GM21723 (cell line): ENCODE results near the gene DUSP15.
"Not testable (repeated sequence)": the region's sequence is repeated elsewhere in the genome, so short reads cannot be mapped to it uniquely, and the experiment has no call there.

Experiments used
- ATAC-seq: cut with Tn5 transposase; IDR thresholded peaks from one replicate; pipeline ENCODE4 v1.9.1; 2021; ENCODE audit warnings: mild to moderate bottlenecking, moderate library complexity; ENCODE audit not compliant: unreplicated experiment

DUSP15 gene, protein sequence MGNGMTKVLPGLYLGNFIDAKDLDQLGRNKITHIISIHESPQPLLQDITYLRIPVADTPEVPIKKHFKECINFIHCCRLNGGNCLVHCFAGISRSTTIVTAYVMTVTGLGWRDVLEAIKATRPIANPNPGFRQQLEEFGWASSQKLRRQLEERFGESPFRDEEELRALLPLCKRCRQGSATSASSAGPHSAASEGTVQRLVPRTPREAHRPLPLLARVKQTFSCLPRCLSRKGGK

DNA sequence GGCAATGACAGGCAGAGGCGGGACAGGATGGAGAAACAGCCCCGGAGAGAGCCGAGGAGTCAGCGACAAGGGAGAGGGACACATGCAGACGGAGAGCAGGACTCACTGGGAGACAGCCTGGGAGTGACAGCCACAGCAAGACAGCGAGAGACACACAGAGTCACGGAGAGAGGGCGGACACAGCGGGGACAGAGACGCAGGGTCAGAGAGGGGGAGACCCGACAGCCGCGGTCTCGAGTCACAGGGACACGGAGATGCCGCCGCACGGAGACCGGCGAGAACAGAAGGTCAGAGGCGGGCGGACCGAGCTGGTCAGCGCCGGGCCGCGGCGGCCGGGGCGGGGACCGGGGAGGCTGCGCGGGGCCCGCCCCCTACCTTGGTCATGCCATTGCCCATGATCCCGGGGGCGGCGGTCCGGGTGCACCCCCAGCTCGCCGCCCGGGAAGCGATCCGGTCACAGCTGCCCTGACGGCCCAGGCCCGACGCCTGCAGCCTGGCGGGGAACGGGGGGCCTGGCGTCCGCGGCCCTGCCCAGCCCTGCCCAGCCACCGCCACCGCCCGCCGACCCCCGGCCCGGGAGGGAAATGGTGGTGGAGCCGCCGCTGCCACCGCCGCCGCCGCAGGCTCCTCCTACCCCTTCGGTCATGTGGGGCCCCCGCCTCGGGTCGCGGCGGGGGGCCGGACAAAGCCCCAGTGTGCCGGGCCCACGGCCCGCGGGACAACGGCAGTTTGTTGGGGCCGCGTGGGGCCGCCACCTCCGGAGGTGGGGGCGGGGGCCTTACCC is at the start of gene DUSP15, which contains the start of gene TTLL9:
Gene DUSP15, minus strand, starts transcription at position 586 of the 784 bp plus-strand sequence. Its CDS starts 190 bp downstream, at position 396.
Gene TTLL9, plus strand, starts transcription at position 693 of the 784 bp plus-strand sequence. CDS start 493 bp downstream, outside the sequence.
- ATAC-seq, result no peak

DNA sequence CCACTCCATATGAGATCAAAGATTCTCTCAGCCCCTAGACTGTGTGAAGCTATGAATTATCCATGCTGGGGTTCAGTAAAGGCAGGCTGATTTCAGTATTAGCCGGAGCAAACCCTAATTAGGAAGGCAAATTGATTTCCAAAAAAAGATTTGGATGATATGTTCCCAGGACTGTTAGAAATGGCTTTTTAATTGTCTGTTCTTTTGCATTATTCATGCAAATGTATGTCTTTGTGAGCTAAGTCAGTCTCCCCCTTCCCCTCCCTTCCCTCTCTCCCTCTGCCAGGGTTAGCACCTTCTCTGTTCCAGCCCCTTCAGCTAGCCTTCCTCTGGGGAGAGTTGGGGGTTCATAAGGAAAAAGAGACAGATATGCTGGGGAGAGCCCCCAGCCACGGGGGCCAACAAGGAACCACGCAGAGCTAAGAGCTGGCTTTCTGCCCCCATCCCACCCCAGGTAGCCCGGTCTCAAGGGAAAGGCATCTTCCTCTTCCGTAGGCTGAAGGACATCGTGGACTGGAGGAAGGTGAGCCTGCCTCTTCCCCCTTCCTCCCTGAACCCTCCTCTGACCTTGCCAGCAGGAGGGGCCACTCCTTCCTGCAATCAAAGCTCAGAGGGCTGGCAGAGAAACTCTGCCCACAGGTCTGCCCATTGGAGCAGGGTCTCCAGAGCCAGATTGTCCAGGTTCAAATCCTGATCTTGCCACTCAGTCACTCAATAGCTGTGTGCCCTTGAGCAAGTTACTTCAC is 49.3 kb upstream of the DUSP15 start:
- ATAC-seq, result no peak

DNA sequence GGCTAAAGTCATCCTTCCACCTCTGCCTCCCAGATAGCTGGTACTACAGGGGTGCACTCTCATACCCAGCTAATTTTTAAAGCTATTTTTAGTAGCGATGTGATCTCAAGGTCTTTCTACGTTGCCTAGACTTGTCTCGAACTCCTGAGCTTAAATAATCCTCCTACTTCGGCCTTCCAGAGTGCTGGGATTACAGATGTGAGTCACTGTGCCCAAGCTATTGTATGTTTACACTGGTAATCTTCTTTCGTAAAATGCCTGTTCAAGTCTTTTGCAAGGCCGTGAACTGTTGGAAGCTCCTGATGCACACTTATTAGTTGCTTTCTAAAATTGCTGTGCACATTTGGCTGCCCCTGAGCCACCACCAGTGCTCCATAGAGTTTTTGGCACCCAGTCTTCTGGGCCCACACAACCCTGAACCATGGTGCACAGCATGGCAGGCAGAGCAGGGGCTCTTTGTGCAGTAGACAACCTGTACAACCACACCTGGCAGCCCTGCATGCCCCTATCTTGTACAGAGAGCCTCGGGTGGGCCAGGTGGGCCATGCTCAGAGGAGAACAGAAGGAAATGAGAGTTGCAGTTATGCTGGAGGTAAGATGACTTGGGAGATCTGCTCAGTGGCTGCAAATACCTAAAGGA is 48.3 kb upstream of the DUSP15 start:
- ATAC-seq, result no peak

DNA sequence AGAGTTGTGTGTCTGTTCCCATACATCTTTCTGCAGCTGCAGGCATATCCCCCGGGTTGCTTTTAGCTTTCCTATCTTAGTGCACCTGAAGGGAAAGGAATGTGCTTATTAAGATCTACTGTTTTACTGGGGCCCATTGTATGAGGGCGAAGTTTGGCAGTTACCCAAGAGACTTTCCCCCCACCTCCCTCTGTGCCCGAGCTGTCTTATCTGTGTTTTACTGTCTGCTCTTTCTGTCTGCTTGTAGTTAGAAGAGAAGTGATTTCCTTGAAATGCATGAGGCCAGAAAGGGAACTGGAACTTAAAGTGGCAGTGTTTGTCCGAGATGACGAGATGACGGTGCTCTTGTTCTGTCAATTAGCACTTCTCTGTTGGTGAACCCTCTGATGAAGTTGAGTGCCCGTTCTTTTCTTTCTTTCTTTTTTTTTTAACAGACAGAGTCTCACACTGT is 47.7 kb upstream of the DUSP15 start:
- ATAC-seq, result not testable (repeated sequence)

DNA sequence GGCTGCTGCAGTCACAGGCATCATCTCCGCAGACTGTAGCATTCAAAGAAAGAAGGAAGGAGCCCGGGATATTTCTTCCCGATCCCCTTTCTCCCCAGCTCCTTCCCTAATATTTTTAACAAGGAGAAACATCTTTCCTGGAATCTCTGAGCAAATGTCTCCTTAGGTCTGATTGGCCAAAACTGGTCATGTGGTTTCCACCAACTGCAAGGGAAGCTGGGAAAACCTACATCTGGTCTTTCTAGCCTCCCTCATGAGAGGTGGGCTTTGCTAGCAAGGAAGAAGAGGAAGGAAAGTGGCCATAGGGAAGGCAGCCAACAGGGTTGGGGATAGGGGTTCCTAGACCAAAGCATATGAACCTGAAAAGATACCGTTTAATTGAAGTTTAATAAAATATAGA is 46.4 kb upstream of the DUSP15 start:
- no peak for ATAC-seq

DNA sequence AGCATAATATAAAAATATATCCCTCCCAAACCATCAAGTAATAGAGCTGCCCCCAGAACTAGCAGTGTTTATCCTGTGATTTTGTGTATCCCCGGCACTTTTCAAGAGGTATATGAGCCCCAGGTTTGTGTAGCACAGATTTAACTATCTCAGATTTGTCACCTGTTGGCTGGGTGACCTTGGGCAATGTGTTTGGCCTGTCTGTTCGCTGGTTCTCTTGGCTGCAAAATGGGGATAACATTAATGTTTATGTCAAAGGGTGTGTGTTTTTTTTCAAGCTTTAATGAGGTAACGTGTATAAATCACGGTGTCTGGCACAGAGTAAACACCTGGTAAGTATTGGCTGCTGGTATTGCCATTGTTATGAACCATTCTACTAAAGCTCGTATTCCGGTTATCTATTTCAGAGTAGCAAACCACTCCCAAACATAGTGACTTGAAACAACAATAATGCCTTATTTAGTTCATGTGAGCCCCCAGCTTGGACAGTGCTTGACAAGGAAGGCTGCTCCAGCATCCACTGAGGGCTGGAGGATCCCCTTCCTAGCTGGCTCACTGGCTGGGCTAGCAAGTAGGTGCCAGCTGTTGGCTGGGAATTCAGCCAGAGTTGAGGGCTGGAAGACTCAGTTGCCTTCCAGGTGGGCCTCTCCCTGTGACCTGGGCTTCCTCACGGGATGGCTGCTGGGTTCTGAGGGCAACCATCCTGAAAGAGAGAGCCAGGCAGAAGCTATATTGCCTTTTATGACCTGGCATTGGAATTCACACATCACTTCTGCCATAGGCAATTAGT is 45.4 kb upstream of the DUSP15 start:
- no peak for ATAC-seq

DNA sequence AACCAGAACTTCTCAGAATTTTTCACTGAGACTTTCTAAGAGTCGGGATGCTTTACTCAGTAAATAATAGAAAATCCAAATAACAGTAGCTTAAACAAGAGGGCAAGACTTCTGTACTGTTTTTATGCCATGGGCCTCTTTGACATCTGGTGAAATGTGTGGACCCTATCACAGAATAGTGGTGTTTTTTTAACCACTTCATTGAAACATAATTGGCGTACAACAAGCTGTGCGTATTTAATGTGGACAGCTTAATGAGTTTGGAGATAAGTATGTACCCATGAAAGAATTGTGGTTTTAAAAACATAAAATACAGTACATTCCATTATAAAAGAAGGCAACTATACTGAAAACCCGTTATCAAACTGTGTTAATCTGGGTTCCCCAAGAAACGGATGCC is 43.8 kb upstream of the DUSP15 start:
- ATAC-seq, result no peak

DNA sequence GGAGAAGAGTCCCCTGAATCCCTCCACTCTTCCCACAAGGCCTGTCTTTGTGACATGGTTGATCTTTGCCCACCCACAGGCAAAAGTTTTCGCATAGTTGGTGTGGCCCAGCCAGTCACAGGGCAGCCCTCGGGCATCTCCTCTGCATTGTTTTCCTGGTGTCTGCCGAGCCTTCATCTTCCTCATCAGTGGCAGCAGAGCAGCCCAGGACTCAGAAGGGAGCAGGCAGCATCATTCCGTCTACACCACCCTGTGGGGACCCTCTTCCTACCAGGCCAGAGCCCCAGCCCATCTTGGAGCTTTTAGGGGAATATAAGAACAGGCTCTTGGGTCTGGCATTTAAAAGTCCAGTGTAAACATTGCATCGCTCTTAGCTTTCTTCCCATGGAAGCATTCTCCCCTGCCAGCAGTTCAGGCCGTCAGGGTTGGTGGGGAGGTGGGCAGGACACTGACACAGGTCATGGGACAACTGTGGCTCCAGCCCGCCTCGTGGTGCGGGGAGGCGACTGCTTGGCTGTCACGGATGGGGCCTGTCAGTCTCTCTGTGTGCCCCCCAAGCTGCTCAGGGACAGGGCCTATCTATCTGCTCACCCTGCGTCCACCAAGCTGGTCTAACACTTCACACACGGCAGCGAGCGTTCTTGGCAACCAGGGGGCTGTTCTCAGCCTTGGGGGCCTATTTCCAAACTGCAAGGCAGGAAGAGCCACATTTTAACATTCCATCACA is 43.3 kb upstream of the DUSP15 start:
- no peak for ATAC-seq

DNA sequence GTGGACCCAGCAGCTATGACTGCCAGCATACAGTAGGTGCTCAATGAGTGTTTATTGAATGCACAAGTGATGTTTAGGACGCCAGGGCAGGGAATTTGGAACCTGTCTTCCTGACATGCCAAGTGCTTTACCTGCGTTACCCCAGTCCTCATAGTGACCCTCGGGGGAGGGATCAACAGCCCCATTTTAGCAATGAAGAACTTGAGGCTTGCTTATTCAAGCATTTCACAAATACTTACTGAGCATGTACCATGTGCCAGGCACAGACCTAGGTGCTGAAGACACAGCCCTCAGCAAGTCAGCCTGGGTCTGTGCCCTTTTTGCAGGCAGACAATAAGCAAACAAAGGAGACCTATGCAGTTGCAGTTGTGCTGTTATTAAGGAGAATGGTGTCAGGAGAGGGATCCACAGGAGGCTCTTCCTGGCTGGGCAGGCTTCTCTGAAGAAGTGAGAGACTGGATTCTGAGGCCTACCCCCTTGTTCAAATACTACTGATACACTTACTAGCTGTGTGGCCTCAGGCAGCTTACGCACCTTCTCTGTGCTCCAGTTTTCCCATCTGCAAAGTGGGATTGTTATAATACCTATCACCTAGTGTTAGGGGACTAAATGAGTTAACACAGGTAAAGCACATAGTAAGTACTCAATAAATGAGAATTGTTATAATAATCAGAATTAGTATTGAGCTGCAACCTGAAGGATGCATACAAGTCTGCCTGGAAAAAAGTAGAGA is 39.9 kb upstream of the DUSP15 start:
- no peak for ATAC-seq

DNA sequence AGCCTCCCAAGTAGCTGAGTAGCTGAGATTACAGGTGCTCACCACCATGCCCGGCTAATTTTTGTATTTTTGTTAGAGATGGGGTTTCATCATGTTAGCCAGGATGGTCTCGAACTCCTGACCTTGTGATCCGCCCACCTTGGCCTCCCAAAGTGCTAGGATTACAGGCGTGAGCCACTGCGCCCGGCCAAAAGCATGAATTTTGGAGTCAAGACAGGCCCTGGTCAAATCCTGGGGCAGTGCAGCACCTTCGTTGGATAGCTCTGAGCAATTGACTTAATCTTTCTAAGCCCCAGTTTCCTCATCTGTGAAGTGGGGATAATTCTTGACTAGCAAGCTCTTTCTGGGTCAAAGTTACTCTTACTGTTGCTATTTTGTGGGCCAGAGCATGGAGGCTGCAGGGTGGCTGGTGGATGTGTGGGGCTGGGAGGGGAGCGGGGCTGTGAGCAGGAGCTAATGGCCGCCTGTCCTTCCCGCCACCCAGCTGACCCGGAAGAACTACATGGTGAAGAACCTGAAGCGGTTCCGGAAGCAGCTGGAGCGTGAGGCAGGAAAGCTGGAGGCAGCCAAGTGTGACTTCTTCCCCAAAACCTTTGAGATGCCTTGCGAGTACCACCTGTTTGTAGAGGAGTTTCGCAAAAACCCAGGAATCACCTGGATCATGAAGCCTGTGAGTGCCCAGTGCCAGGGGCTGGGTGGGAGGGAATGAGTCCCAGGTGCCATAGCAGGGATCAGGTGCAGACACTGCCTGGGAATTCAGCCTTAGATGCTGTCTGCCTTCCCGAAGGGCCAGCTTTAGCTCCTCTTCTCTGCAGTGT is 39.1 kb upstream of the DUSP15 start:
- no peak for ATAC-seq

DNA sequence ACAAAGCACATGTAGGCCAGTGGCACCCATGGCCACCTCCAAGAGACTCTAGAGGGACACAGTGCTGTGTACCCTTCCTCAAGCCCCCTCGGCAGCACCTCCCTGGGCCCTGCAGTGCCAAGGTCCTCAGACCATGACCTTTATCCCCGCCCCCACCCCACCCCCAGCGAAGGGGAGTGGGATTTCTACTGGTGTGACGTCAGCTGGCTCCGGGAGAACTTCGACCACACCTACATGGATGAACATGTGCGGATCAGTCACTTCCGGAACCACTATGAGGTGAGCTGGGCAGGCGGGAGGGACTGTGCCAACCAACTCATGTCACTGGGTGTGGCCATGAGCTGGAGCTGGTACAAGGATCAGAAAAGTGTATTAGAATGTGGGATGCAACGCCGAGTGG is 38.1 kb upstream of the DUSP15 start:
- ATAC-seq, result no peak

DNA sequence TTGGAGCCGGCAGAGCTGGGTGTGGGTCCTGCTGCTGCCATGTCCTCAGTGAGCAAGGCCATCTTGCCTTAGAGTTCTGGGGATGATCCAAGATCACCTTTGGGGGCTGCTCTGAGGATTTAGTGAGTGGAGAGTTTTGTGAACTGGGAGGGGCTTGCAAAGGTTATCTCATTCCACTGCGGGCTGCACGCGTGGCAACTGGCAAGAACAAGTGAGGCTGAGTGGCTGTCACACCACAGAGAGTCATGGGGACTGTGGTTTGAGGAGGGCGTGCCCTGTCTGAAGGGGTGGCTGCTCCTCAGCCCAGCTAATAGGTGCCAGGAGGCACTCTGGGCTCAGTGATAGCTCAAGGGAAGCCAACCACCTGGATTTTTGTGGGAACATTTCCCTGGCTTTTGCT is 37.7 kb upstream of the DUSP15 start:
- ATAC-seq, result no peak

DNA sequence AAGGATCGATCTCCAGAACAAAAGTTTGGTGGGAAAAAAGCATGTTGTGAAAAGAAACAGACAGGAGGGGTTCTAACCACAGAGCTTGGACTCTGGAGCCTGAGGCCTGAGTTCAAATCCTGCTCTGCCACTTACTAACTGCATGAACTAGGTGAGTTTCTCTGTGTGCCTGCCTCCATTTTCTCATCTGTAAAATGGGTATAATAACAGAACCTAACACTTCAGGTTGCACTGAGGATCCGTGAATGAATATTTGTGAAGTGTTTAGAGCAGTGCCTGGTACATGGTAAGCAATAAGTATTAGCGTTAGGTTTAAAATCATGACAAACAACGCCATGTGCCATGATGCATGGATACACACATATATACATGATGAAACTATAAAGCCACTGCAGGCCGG is 36.7 kb upstream of the DUSP15 start:
- no peak for ATAC-seq

DNA sequence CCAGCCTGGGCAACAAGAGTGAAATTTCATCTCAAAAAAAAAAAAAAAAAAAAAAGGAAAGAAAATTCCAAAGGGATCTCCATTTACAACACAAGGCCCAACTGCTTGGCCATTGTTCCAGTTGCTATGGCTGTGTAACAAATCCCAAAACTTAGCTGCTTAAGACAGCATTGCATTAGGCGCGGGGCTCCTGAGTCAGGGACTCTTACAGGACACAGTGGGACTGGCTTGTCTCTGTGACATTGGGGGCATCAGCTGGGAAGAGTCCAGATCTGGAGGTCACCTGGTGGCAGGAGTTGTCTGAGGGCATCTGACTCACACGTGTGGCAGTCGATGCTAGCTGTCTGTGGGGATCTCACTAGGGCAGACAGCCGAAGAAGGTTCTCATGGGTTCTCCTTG is 35.7 kb upstream of the DUSP15 start:
- no peak for ATAC-seq

DNA sequence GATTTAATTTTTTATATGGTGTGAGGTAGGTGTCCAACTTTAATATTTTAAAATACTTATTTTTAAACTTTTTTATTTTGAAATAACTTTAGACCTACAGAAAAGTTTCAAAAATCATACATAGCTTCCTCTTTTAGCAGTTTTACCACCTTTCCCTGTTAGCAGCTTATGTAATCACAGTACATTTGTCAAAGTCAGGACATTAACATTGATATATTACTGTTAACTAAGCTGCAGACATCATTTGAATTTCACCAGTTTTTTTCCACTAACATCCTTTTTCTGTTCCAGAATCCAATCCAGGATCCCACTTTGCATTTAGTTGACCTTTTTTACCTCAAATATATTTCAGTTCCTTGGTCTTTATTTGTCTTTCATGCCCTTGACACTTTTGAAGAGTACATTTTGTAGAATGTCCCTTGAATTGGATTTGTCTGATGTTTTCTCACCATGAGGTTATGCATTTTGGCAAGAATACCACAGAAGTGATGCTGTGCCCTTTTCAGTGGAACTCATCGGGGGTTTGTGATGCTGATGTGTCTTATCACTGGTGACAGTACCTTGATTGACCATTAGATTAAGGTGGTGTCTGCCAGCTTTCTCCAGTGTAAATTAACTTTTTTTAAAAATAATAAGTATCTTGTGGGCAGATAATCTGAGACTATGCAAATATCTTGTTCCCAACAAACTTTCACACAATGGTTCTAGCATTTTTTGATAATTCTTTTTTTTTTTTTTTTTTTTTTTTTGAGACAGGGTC is 33.5 kb upstream of the DUSP15 start:
- ATAC-seq, result no peak

DNA sequence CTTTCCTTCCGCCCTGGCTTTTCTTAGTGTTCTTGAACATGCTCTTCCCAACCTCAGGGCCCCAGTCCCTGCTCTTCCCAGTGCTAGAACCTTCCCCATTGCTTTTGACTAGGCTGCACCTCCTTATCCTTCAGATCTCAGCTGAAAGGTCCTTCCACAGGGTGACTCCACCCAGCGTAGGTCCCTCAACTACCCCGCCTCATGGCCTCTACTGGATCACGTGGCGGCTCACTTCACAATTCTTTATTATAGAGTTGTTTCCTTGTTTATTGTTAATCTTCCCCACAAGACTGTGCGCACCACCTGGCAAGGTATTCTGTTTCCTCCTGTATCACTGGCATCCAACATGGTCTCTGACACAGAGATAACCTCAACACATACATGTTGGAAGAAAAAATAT is 31.3 kb upstream of the DUSP15 start:
- no peak for ATAC-seq

DNA sequence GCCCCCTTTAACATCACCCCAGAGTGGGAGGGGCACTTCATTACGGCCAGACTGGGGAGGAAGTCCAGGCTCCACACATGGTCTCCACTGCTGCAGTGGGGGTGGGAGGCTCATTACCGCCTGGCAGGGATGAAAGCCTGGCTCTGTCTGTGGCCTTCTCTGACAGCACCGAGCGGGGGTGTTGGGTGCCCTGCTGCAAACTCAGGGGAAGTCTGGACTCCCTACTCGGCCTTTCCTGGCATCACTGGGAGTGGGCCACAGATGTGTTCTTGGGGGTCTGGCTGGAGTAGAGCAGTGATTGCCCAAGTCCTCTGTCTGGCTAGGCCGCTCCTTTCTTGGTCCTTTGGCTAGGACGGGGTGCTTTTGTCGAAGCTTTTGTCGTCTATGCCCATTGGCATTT is 27.2 kb upstream of the DUSP15 start:
- no peak for ATAC-seq
